HepG2 (cell line): ENCODE results near the gene ABHD17B. TPM values are rescaled to one million over a fixed set of nuclear protein-coding genes. Genes with fewer than 3 reads are reported as not detected.

Experiments used
- ADNP ChIP-seq: sonication (generic); formaldehyde crosslinking; IDR thresholded peaks from 2 replicates; pipeline ENCODE4 v1.4.0; 2020; ENCODE audit warnings: missing genetic modification reagents
- ARID5B ChIP-seq: IDR thresholded peaks from 2 replicates; pipeline ENCODE4 v1.4.0; 2020; ENCODE audit warnings: mild to moderate bottlenecking, missing genetic modification reagents
- BRF2 ChIP-seq: sonication (generic); formaldehyde crosslinking; IDR thresholded peaks from 2 replicates; pipeline ENCODE4 v1.8.1; 2022; ENCODE audit warnings: mild to moderate bottlenecking, missing genetic modification reagents
- IKZF5 ChIP-seq: IDR thresholded peaks from 2 replicates; pipeline ENCODE4 v1.6.1; 2018; ENCODE audit warnings: missing genetic modification reagents, mild to moderate bottlenecking, missing compliant biosample characterization
- KDM5B ChIP-seq: sonication (generic); formaldehyde crosslinking; IDR thresholded peaks from 2 replicates; pipeline ENCODE4 v1.4.0; 2020; ENCODE audit warnings: missing genetic modification reagents, mild to moderate bottlenecking, borderline replicate concordance
- NFYB ChIP-seq: sonication (generic); formaldehyde crosslinking; IDR thresholded peaks from 2 replicates; pipeline ENCODE4 v1.4.0; 2020; ENCODE audit warnings: missing genetic modification reagents
- RARG ChIP-seq: sonication (generic); formaldehyde crosslinking; IDR thresholded peaks from 2 replicates; pipeline ENCODE4 v1.4.0; 2020; ENCODE audit warnings: low read depth, mild to moderate bottlenecking, missing genetic modification reagents
- RFX3 ChIP-seq: IDR thresholded peaks from 2 replicates; pipeline ENCODE4 v1.6.1; 2016; ENCODE audit warnings: missing biosample characterization, missing genetic modification reagents
- TBL1XR1 ChIP-seq: fragments of 150-350 bp; IDR thresholded peaks from 2 replicates; pipeline ENCODE4 v1.6.1; 2014; ENCODE audit warnings: borderline replicate concordance, low read length; ENCODE audit not compliant: partially characterized antibody
- ZNF143 ChIP-seq: sonication (generic); formaldehyde crosslinking; IDR thresholded peaks from 2 replicates; pipeline ENCODE4 v1.4.0; 2020; ENCODE audit warnings: missing genetic modification reagents
- ZNF24 ChIP-seq: fragments of 450-650 bp; IDR thresholded peaks from 2 replicates; pipeline ENCODE4 v1.6.1; 2017; ENCODE audit warnings: antibody characterized with exemption, mild to moderate bottlenecking
- ZNF281 ChIP-seq: sonication (generic); formaldehyde crosslinking; IDR thresholded peaks from 2 replicates; pipeline ENCODE4 v1.4.0; 2020; ENCODE audit warnings: missing genetic modification reagents, borderline replicate concordance
- ZNF331 ChIP-seq: sonication (generic); formaldehyde crosslinking; IDR thresholded peaks from 2 replicates; pipeline ENCODE4 v1.4.0; 2020; ENCODE audit warnings: missing genetic modification reagents
- ZSCAN5A ChIP-seq: sonication (generic); formaldehyde crosslinking; IDR thresholded peaks from 2 replicates; pipeline ENCODE4 v1.8.0; 2022; ENCODE audit warnings: mild to moderate bottlenecking, missing genetic modification reagents, borderline replicate concordance
- polyA plus RNA-seq, 8 experiments: library from polyadenylated mRNA; depleted of rRNA in 3 of 8; stranded (reverse) in 7 of 8; unstranded in 1 of 8; fragments of >200 nt; fragmentation: Illumina TruSeq in 4 of 8; extraction: Trizol in 4 of 8; gene quantifications; 2 replicates each; pipeline versions ENCODE4 v1.2.1 to v1.2.3, GENCODE V29; 2011 to 2016; ENCODE audit warnings: low read depth in 4 of 8, missing spikeins in 1 of 8, mixed read lengths in 1 of 8; ENCODE audit not compliant: insufficient read depth in 1 of 8
- total RNA-seq, 5 experiments: library from RNA; depleted of rRNA; stranded (reverse); fragments of >200 nt; fragmentation: Illumina TruSeq; extraction: Trizol; gene quantifications; 2 replicates each; pipeline ENCODE4 v1.2.3, GENCODE V29; 2016; ENCODE audit warnings: low read depth in 1 of 5
- TF ChIP-seq, protein P1 (sequence below): sonication (generic); formaldehyde crosslinking; IDR thresholded peaks from 2 replicates; pipeline ENCODE4 v1.4.0; 2020; ENCODE audit warnings: mild to moderate bottlenecking, missing genetic modification reagents
- TF ChIP-seq, protein P2 (sequence below): IDR thresholded peaks from 2 replicates; pipeline ENCODE4 v1.6.1; 2016; ENCODE audit warnings: mild to moderate bottlenecking, missing biosample characterization, missing genetic modification reagents

Gene ABHD17B
- total and polyA plus RNA-seq, 2 of the 13 experiments (the other 11 are each of a cell fraction or from before 2014, with no cell fraction given), result 11.3 to 22.0 TPM

GRCh38 chr9:71909887-71910649, 925 bp downstream of the ABHD17B start (continued):
- TF ChIP-seq IKZF5 (no peak), ARID5B (no peak; the same call in 1 of the 2 replicates), NFYB (CRISPR knock-in tag) (no peak), ZNF281 (CRISPR knock-in tag) (peak; percentile 83), ADNP (no peak), TBL1XR1 (no peak), KDM5B (CRISPR knock-in tag) (no peak), ZNF24 (no peak), RARG (no peak), ZNF143 (CRISPR knock-in tag) (no peak), RFX3 (no peak), ZNF331 (CRISPR knock-in tag) (peak; percentile 50; the same call in 1 of the 2 replicates), BRF2 (CRISPR knock-in tag) (no peak), ZSCAN5A (CRISPR knock-in tag) (no peak)
- TF ChIP-seq, protein P1, sequence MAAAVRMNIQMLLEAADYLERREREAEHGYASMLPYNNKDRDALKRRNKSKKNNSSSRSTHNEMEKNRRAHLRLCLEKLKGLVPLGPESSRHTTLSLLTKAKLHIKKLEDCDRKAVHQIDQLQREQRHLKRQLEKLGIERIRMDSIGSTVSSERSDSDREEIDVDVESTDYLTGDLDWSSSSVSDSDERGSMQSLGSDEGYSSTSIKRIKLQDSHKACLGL, result no peak
- TF ChIP-seq, protein P2, sequence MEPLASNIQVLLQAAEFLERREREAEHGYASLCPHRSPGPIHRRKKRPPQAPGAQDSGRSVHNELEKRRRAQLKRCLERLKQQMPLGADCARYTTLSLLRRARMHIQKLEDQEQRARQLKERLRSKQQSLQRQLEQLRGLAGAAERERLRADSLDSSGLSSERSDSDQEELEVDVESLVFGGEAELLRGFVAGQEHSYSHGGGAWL (CRISPR knock-in tag), result no peak
